Fibroblast of pulmonary artery (primary cell): ENCODE data around the gene HEPACAM.

ENCODE experiments used
- DNase-seq: peaks from one replicate; pipeline ENCODE4 v3.0.0-alpha.2; 2010; ENCODE audit warnings: low read depth
- H3K4me3 ChIP-seq: replicated peaks from 2 replicates; pipeline ENCODE4 v1.5.1; 2011; ENCODE audit warnings: low read depth, mild to moderate bottlenecking, control low read depth, low read length, moderate library complexity
- CTCF ChIP-seq: IDR thresholded peaks from 2 replicates; pipeline ENCODE4 v1.5.1; 2011; ENCODE audit warnings: mild to moderate bottlenecking, control low read depth, low read length, inconsistent platforms; ENCODE audit errors: missing control alignments

The HEPACAM gene

GRCh38 chr11:124897674-124898262 lies 38.1 kb downstream of the HEPACAM start, which contains the start of gene ROBO4:
Gene ROBO4 (minus strand): TSS chr11:124897865. CDS start chr11:124897795, 70 bp downstream.
- TF ChIP-seq CTCF = no peak
- peak; percentile 16 for DNase-seq
- no peak within 1 kb of the TSS for H3K4me3 ChIP-seq

- no peak for TF ChIP-seq CTCF
- H3K4me3 ChIP-seq = no peak overlapping the region
- no peak for DNase-seq
Measured at GRCh38 chr11:124896821-124897391, 38.9 kb downstream of the HEPACAM start.

GRCh38 chr11:124896071-124896750 lies 39.6 kb downstream of the HEPACAM start:
- DNase-seq = no peak
- no peak overlapping the region for H3K4me3 ChIP-seq
- no peak for TF ChIP-seq CTCF

- H3K4me3 ChIP-seq = no peak overlapping the region
- DNase-seq = no peak
- no peak for TF ChIP-seq CTCF
Measured at GRCh38 chr11:124895471-124895971, 40.3 kb downstream of the HEPACAM start.

- DNase-seq = no peak
- no peak for TF ChIP-seq CTCF
- no peak overlapping the region for H3K4me3 ChIP-seq
Measured at GRCh38 chr11:124894606-124895430, 41.0 kb downstream of the HEPACAM start.

- TF ChIP-seq CTCF = no peak
- no peak overlapping the region for H3K4me3 ChIP-seq
- no peak for DNase-seq
Measured at GRCh38 chr11:124893781-124894401, 42.0 kb downstream of the HEPACAM start.
